ENCODE data around the gene DPF1.
"Not testable (repeated sequence)": the region's sequence is repeated elsewhere in the genome, so short reads cannot be mapped to it uniquely, and the experiment has no call there.

The DPF1 gene

DNA sequence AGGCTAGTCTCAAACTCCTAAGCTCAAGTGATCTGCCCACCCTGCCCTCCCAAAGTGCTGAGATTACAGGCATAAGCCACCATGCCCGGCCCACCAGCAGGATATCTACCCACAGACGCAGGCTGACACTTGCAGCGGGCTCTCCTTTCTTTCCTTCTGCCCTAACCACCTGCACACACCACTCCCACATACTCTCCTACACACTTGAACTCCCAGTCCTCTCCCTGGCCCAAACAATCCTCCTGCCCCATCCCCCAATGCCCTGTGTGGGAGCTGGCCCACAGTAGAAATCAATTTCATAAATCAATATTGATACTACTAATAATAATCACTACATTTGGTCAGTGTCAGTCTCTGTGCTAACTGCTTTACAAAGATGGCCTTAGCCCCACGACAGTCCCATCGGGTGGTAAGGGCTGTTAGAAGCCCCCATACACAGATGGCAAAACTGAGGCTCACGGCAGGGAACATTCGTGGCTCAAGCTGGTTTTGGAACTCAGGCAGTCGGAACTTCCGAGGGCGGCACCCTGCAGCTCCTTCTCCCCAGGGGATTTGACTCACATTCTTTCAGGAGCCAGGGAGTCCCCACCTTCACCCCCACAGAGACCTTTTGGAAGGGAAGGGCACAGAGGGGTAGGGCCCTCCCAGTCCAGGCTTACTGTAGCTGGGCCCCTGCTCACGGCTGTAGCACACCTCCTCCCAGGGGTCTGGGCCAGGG is 3.4 kb upstream of the DPF1 start:
- no peak overlapping the region for H3K4me3 ChIP-seq (ENCODE audit: low read length)
- TF ChIP-seq, protein P1, sequence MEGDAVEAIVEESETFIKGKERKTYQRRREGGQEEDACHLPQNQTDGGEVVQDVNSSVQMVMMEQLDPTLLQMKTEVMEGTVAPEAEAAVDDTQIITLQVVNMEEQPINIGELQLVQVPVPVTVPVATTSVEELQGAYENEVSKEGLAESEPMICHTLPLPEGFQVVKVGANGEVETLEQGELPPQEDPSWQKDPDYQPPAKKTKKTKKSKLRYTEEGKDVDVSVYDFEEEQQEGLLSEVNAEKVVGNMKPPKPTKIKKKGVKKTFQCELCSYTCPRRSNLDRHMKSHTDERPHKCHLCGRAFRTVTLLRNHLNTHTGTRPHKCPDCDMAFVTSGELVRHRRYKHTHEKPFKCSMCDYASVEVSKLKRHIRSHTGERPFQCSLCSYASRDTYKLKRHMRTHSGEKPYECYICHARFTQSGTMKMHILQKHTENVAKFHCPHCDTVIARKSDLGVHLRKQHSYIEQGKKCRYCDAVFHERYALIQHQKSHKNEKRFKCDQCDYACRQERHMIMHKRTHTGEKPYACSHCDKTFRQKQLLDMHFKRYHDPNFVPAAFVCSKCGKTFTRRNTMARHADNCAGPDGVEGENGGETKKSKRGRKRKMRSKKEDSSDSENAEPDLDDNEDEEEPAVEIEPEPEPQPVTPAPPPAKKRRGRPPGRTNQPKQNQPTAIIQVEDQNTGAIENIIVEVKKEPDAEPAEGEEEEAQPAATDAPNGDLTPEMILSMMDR (IDR thresholded peaks at IDR 0.05; ENCODE audit: insufficient read depth, low read depth, low read length, missing control alignments), result no peak
- DNase-seq (ENCODE audit: low read depth), result no peak

DNA sequence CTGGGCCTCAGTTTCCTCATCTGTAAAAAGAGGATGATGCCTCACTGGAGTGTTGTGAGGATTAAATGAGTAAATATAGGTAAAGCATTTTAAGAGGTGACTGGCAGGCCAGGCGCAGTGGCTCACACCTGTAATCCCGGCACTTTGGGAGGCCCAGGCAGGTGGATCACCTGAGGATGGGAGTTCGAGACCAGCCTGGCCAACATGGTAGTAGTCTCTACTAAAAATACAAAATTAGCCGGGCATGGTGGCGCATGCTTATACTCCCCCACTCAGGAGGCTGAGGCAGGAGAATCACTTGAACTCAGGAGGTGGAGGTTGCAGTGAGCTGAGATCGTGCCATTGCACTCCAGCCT is 819 bp upstream of the DPF1 start:
- not testable (repeated sequence) for H3K4me3 ChIP-seq (ENCODE audit: low read length); DNase-seq (ENCODE audit: low read depth)

DNA sequence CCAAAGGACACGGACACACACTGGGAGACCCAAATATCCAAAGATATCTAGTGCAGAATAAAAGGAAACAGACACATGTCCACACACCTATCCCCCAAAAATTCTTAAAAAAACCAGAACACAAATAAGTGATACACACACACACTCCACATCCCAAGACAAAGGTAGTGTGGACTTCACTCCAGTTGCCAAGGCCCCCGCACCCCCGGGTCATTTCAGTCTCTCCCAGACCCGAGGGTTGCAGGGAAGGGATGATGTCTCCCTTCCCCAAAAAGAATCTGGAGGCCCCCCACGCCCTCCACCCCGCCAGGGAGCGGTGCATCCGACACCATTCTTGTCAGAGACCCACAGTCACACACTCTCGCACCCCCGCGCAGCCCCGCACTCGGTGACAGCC is 407 bp downstream of the DPF1 start:
- DNase-seq (ENCODE audit: low read depth), result no peak
- TF ChIP-seq, protein P1 (IDR thresholded peaks at IDR 0.05; ENCODE audit: insufficient read depth, low read depth, low read length, missing control alignments), result no peak
- peak overlapping the region; percentile 45 for H3K4me3 ChIP-seq (ENCODE audit: low read length)

DNA sequence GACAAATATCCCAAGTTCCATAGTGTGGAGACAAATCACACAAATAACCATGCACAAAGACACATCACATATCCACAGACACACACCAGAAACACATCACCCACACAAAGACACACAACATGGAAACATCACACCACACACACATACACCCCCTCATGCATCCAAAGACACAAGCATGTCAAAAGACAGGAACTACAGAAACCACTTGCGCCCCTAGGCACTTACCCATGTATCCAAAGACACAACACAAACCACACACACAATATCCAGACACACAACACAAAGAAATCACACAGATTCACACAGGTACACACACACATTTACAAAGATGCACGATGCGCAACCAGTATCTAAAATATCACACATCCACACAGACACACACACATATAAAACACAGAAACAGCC is 901 bp downstream of the DPF1 start:
- DNase-seq (ENCODE audit: low read depth), result no peak
- TF ChIP-seq, protein P1 (IDR thresholded peaks at IDR 0.05; ENCODE audit: insufficient read depth, low read depth, low read length, missing control alignments), result no peak
- no peak overlapping the region for H3K4me3 ChIP-seq (ENCODE audit: low read length)

DNA sequence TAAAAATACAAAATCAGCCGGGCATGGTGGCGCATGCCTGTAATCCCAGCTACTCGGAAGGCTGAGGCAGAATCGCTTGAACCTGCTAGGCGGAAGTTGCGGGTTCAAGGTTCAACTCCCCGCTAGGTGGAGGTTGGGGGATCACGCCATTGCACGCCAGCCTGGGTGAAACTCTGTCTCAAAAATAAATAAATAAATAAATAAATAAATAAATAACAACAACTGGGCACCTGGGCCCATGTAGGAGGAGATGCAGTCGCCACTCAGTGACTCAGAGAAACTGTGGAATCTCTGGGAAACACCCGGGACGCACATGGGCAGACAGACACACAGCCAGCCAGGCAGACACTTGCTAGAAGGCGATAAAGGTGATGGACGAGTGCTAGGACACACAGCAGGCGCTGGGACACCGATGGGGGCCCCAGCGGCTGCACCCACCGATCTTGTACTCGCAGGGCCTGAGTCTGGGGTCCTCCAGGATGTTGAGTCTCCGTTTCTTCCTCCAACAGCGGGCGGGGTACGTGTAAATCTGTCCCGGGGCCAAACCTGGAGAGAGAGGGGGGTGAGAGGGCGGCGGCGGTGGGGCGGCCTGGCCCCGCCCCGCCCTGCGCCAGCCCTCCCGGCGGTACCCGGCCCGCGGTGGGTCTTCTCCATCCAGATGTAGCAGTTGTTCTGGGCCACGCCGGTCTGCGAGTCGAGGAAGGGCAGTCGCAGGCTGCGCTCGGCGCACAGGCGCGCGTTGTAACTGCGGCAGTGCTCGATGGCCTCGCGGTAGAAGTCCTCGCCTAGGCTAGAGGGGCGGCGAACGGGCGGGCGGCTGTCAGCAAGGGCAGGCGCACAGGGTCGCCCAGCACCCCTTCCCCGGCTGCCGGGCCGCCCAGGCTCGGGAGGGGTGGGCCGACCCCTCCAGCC is 1.8 kb downstream of the DPF1 start:
- peak; percentile 43 for DNase-seq (ENCODE audit: low read depth)
- H3K4me3 ChIP-seq (ENCODE audit: low read length), result no peak overlapping the region
- TF ChIP-seq, protein P1 (IDR thresholded peaks at IDR 0.05; ENCODE audit: insufficient read depth, low read depth, low read length, missing control alignments), result no peak

DNA sequence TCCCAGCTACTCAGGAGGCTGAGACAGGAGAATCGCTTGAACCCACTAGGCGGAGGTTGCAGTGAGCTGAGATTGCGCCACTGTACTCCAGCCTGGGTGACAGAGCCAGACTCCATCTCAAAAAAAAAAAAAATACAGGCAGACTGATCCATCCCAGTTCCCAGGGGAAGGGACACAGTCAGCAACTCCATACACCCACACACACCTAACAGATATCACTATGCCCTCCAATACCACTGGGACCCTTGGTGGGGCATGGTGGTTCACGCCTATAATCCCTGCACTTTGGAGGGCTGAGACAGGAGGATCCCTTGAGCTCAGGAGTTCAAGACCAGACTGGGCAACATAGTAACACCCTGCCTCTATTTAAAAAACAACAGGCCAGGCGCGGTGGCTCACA is 2.6 kb downstream of the DPF1 start:
- no peak for DNase-seq (ENCODE audit: low read depth)
- no peak overlapping the region for H3K4me3 ChIP-seq (ENCODE audit: low read length)
- TF ChIP-seq, protein P1 (IDR thresholded peaks at IDR 0.05; ENCODE audit: insufficient read depth, low read depth, low read length, missing control alignments), result no peak

DNA sequence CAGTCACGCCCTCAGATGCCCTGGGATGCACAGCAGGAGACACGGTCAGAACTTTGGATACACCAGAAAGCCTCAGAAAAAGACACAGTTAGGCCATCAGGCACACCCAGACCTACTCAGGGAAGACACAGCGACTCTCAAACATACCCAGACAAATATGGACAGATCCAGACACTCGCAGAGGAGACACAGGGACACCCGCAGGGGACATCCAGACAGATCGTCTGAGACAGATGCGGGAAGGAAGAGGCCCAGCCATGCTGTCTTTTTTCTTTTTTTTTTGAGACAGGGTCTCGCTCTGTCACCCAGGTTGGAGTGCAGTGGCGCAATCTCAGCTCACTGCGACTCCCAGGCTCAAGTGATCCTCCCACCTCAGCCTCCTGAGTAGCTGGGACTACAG is 4.8 kb downstream of the DPF1 start:
- no peak for DNase-seq (ENCODE audit: low read depth)
- TF ChIP-seq, protein P1 (IDR thresholded peaks at IDR 0.05; ENCODE audit: insufficient read depth, low read depth, low read length, missing control alignments), result no peak
- no peak overlapping the region for H3K4me3 ChIP-seq (ENCODE audit: low read length)

Measured in epithelial cell of esophagus (primary cell).